Caki2 (cell line): Measurements from ENCODE around the gene ALAS1. TPM values are rescaled to one million over a fixed set of nuclear protein-coding genes. Genes with fewer than 3 reads are reported as not detected.

Source experiments
- DNase-seq: peaks from one replicate; pipeline ENCODE4 v3.0.0-alpha.2; 2015; ENCODE audit warnings: low read depth
- in situ Hi-C: cut with HindIII; loops from 2 replicates; pipeline ENCODE4 v1.10.0; 2016; ENCODE audit warnings: low sequenced_read_pairs, low pct_unique_long_range_greater_than_20kb, mixed read lengths
- total RNA-seq: library from RNA; depleted of rRNA; stranded (reverse); fragments of >200 nt; shearing (Covaris generic); gene quantifications from 2 replicates; pipeline ENCODE4 v1.2.3, GENCODE V29; 2014; ENCODE audit warnings: low replicate concordance; rRNA removed

Gene ALAS1
- total RNA-seq, 1 experiment from 2014 or later = 49.4 TPM

GRCh38 chr3:52254608-52255007 lies 56.6 kb downstream of the ALAS1 start:
- in situ Hi-C loops = no loop called here
- no peak for DNase-seq

DNA sequence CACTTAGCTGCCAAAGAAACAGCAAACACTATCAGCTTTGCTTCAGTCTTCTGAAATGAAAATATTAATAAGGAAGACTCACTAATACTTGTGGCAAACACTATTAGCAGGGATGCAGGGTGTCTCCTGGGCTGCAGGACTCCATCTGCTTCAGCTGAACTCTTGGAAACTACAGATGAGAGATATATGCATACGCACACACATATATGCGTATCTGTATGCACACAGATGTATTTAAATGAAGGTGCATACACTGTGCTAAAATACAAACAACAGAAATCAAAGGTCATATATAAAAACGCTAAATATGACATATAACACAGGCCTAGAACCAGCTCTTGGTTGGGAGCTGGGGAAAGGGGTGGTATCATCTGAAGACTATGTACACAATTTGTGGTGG lies 58.2 kb downstream of the ALAS1 start:
- no peak for DNase-seq
- in situ Hi-C loops = no loop called here

DNA sequence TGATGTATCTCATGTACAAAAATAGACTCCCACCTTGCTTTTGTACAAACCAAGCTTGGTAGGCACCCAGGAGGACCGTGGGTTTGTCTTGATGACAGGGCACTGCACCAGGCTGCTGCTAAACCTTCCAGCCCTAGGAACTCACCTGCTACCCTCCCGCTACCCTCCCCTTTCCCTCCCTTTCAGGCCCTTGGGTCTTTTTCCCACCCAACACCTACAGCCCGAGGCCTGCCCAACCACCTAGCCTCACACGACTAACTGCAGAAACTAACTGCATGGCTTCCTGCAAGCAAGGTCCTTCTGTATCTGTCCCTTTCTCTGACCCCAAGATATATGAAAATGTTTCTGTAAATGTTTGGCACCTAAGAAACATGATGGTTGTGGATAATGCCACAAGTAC lies 58.7 kb downstream of the ALAS1 start:
- in situ Hi-C loops = no loop called here
- no peak for DNase-seq

DNA sequence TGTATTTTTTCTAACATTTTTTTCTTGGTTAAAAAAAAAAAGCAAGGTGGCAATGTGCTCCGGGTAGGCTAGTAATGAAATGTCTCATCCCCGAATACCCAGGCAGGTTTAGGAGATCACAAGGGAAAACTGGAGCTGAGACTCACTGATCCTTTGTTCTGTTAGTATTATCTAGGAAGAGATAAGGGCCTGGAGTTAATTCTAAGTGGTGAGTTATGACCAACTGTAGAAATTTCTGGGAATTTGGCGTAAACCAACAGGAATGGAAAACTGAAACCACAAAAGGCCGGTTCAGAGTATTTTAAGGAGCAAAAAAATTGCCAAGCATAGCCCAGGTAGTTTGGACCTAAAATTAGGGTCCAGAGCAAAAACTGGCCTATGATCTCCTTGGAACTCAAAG lies 60.0 kb downstream of the ALAS1 start:
- DNase-seq = no peak
- in situ Hi-C loops = no loop called here

GRCh38 chr3:52259035-52259434 lies 61.1 kb downstream of the ALAS1 start:
- DNase-seq = no peak
- in situ Hi-C loops = no loop called here

DNA sequence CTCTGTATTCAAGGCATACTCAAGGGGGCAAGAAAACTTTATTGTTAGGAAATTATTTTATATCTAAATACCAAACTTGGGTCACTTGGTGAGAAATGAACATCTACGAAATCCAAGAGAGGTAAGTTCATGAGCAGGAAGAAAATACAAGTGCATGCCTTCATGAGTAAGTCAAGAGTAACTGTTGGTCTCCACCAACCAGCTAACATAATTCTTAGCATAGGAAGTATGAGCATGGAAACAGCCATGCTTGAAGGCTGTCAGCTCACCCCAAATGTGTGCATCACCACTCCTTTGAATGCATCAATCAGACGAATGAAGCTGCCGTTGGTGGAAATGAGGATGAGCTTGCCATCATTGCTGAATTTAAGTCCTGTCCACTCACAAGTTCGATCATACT lies 61.5 kb downstream of the ALAS1 start:
- in situ Hi-C loops = no loop called here
- no peak for DNase-seq

DNA sequence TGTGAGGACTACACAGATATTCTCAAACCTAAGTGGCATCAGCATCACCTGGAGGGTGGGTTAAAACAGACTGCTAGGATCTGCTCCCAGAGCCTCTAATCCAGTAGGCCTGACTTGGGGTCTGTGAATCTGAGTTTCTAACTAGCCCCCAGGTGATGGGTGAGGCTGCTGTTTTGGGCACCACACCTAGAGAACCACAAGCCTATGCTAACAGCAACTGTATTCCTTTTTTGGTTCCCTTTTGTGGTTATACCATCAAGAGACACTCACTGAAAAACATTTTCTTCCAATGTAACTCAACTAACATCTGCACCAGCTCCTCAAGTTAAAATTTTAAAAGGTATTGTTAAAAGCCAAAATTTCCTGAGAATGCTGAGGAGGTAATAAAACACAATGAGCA lies 64.5 kb downstream of the ALAS1 start:
- in situ Hi-C loops = no loop called here
- DNase-seq = no peak

Other genes with a start within 250 kb of the ALAS1 start
- not detected in 2 replicates for gene GPR62, start 242.8 kb upstream of the ALAS1 start, total RNA-seq
- gene PCBP4, start 230.7 kb upstream of the ALAS1 start, total RNA-seq = 7.8 and 10.5 TPM in 2 replicates
- gene ABHD14B, start 224.1 kb upstream of the ALAS1 start, total RNA-seq = 19.6 and 45.4 TPM in 2 replicates
- 11.9 and 12.8 TPM in 2 replicates for gene ABHD14A, start 223.1 kb upstream of the ALAS1 start, total RNA-seq
- gene ACY1, start 214.6 kb upstream of the ALAS1 start, total RNA-seq = 101 and 159 TPM in 2 replicates
- gene RPL29, start 202.3 kb upstream of the ALAS1 start, total RNA-seq = 810 and 960 TPM in 2 replicates
- 1.1 and 3.2 TPM in 2 replicates for gene DUSP7, start 141.6 kb upstream of the ALAS1 start, total RNA-seq
- gene POC1A, start 43.7 kb upstream of the ALAS1 start, total RNA-seq = 20.8 and 32.1 TPM in 2 replicates
- gene TLR9, start 27.5 kb downstream of the ALAS1 start, total RNA-seq = 0.12 TPM in 1 of 2 replicates, not detected in the other
- gene TWF2, start 41.0 kb downstream of the ALAS1 start, total RNA-seq = 206 and 242 TPM in 2 replicates
- gene PPM1M, start 47.6 kb downstream of the ALAS1 start, total RNA-seq = 4.8 and 7.4 TPM in 2 replicates
- 34.2 and 35.1 TPM in 2 replicates for gene WDR82, start 80.5 kb downstream of the ALAS1 start, total RNA-seq
- 19.9 and 24.8 TPM in 2 replicates for gene GLYCTK, start 89.7 kb downstream of the ALAS1 start, total RNA-seq
- gene DNAH1, start 118.2 kb downstream of the ALAS1 start, total RNA-seq = 1.0 and 2.7 TPM in 2 replicates
- gene BAP1, start 211.8 kb downstream of the ALAS1 start, total RNA-seq = 87.8 and 139 TPM in 2 replicates
- gene PHF7, start 212.5 kb downstream of the ALAS1 start, total RNA-seq = 10.2 and 89.8 TPM in 2 replicates
- 0.17 TPM in 1 of 2 replicates, not detected in the other for gene SEMA3G, start 246.9 kb downstream of the ALAS1 start, total RNA-seq